HG03558 (cell line): ENCODE results near the gene TAS2R60.

Source experiments
- ATAC-seq: cut with Tn5 transposase; IDR thresholded peaks from one replicate; pipeline ENCODE4 v1.9.1; 2021; ENCODE audit warnings: moderate number of reproducible peaks; ENCODE audit not compliant: unreplicated experiment; ENCODE audit errors: extremely low read depth

TAS2R60 gene

GRCh38 chr7:143436325-143436946, 6.8 kb upstream of the TAS2R60 start:
- ATAC-seq, result peak; percentile 72

GRCh38 chr7:143437578-143437977, 5.7 kb upstream of the TAS2R60 start:
- ATAC-seq, result no peak

GRCh38 chr7:143439866-143440265, 3.4 kb upstream of the TAS2R60 start:
- ATAC-seq, result no peak

GRCh38 chr7:143444063-143444782, 970 bp downstream of the TAS2R60 start:
- ATAC-seq, result no peak

- ATAC-seq, result no peak
Measured at GRCh38 chr7:143444785-143445184, 1.5 kb downstream of the TAS2R60 start.

GRCh38 chr7:143447466-143447865, 4.2 kb downstream of the TAS2R60 start:
- no peak for ATAC-seq

GRCh38 chr7:143448429-143448828, 5.2 kb downstream of the TAS2R60 start:
- no peak for ATAC-seq

GRCh38 chr7:143449793-143450192, 6.5 kb downstream of the TAS2R60 start:
- ATAC-seq, result no peak

GRCh38 chr7:143451122-143451521, 7.9 kb downstream of the TAS2R60 start:
- ATAC-seq, result no peak

GRCh38 chr7:143451746-143452145, 8.5 kb downstream of the TAS2R60 start:
- no peak for ATAC-seq

- no peak for ATAC-seq
Measured at GRCh38 chr7:143452495-143452894, 9.2 kb downstream of the TAS2R60 start.

- no peak for ATAC-seq
Measured at GRCh38 chr7:143454091-143454680, 10.9 kb downstream of the TAS2R60 start.

GRCh38 chr7:143455491-143455890, 12.2 kb downstream of the TAS2R60 start:
- ATAC-seq, result no peak

- no peak for ATAC-seq
Measured at GRCh38 chr7:143455942-143456341, 12.7 kb downstream of the TAS2R60 start.

GRCh38 chr7:143456992-143457793, 13.9 kb downstream of the TAS2R60 start:
- ATAC-seq, result no peak

GRCh38 chr7:143458263-143458662, 15.0 kb downstream of the TAS2R60 start:
- no peak for ATAC-seq

GRCh38 chr7:143458681-143459080, 15.4 kb downstream of the TAS2R60 start:
- ATAC-seq, result no peak

- no peak for ATAC-seq
Measured at GRCh38 chr7:143459359-143459758, 16.1 kb downstream of the TAS2R60 start.

GRCh38 chr7:143460271-143460979, 17.2 kb downstream of the TAS2R60 start:
- no peak for ATAC-seq

- no peak for ATAC-seq
Measured at GRCh38 chr7:143462045-143462444, 18.8 kb downstream of the TAS2R60 start.
